Transverse colon (tissue), 4 donors: Measurements from ENCODE around the gene GOLGA5. TPM values are rescaled to one million over a fixed set of nuclear protein-coding genes. Genes with fewer than 3 reads are reported as not detected.

Experiments used
- DNase-seq: peaks from one replicate; pipeline ENCODE4 v3.0.0-alpha.2; 2019
- H3K27ac ChIP-seq, 4 donors: fragments of 200-600 bp; sonication (generic); 2 replicates each; pipeline ENCODE4 v1.5.1; 2016 to 2018; ENCODE audit warnings: inconsistent platforms in 4 of 4
- H3K27me3 ChIP-seq: fragments of 200-600 bp; sonication (generic); 2 replicates; pipeline ENCODE4 v1.5.1; 2017; ENCODE audit warnings: inconsistent platforms
- H3K36me3 ChIP-seq, 4 donors: fragments of 200-600 bp; sonication (generic); 2 replicates each; pipeline ENCODE4 v1.5.1; 2017 to 2019; ENCODE audit warnings: inconsistent platforms in 4 of 4
- H3K4me1 ChIP-seq, 4 donors: fragments of 200-600 bp; sonication (generic); 2 replicates each; pipeline ENCODE4 v1.5.1; 2017 to 2020; ENCODE audit warnings: inconsistent platforms in 4 of 4
- H3K4me3 ChIP-seq, 4 donors: fragments of 200-600 bp; sonication (generic); 1 replicate in 1 of 4; 2 replicates in 3 of 4; pipeline versions ENCODE4 v1.5.1 to v1.6.1; 2017 to 2019; ENCODE audit warnings: inconsistent platforms in 4 of 4
- H3K9me3 ChIP-seq, 2 donors: fragments of 200-600 bp; sonication (generic); 2 replicates each; pipeline ENCODE4 v1.5.1; 2017 to 2019; ENCODE audit warnings: inconsistent platforms in 2 of 2
- CTCF ChIP-seq, 5 experiments: fragments of 200-600 bp in 3 of 5; fragments of 450-650 bp in 2 of 5; sonication (generic) in 3 of 5; IDR thresholded peaks; 1 replicate in 2 of 5; 2 replicates in 3 of 5; pipeline ENCODE4 v1.5.1; 2016 to 2017; ENCODE audit warnings: antibody characterized with exemption in 5 of 5, inconsistent platforms in 3 of 5, mild to moderate bottlenecking in 2 of 5, moderate library complexity in 1 of 5
- EP300 ChIP-seq: sonication (generic); formaldehyde crosslinking; IDR thresholded peaks from one replicate; pipeline ENCODE4 v1.6.1; 2017; ENCODE audit warnings: antibody characterized with exemption, low read depth
- POLR2A ChIP-seq: fragments of 450-650 bp; IDR thresholded peaks from one replicate; pipeline ENCODE4 v1.6.1; 2016; ENCODE audit warnings: antibody characterized with exemption, mild to moderate bottlenecking, moderate library complexity
- POLR2AphosphoS5 ChIP-seq, 3 donors: sonication (generic); formaldehyde crosslinking; IDR thresholded peaks; one replicate each; pipeline ENCODE4 v1.6.1; 2016; ENCODE audit warnings: antibody characterized with exemption in 3 of 3
- in situ Hi-C, 4 donors: fragments of 200-750 bp; cut with MboI; loops; one replicate each; pipeline versions ENCODE4 v1.15.0 to v1.15.1; 2017; ENCODE audit warnings: low sequenced_read_pairs in 3 of 4, low pct_ligation_motif_present in 1 of 4, low pct_unique_long_range_greater_than_20kb in 1 of 4
- intact Hi-C: fragments of 100-400 bp; cut with DNase I; formaldehyde crosslinking; loops from one replicate; pipeline ENCODE4 v1.15.1; 2023; ENCODE audit warnings: low total_unique reads
- total RNA-seq, 4 donors: library from RNA; depleted of rRNA; stranded (reverse); fragments of >200 nt; gene quantifications; one replicate each; pipeline ENCODE4 v1.1.0, GENCODE V29; 2016

GOLGA5 gene
- total RNA-seq, 4 donors from 2014 or later = 15.9 to 38.1 (median 30.3) TPM

GRCh38 chr14:92888896-92889295 lies 94.8 kb downstream of the GOLGA5 start:
- intact Hi-C loops = no loop called here
- no peak overlapping the region for H3K27ac ChIP-seq
- peaks cover 0 to 6% of the 10 kb centered on the region in 2 donors for H3K9me3 ChIP-seq
- no peak for DNase-seq
- TF ChIP-seq CTCF (IDR thresholded peaks at IDR 0.05) = no peak
- no peak for TF ChIP-seq EP300
- TF ChIP-seq POLR2AphosphoS5 (IDR thresholded peaks at IDR 0.05) = no peak
- TF ChIP-seq POLR2A = no peak
- no peaks in the 10 kb centered on the region for H3K4me1 ChIP-seq
- H3K4me3 ChIP-seq = no peak overlapping the region
- H3K36me3 ChIP-seq = no peaks in the 10 kb centered on the region
- in situ Hi-C loops = no loop called here
- H3K27me3 ChIP-seq = peaks cover 13% of the 10 kb centered on the region

Other genes starting within 250 kb of the GOLGA5 start
- gene LGMN, start 45.7 kb upstream of the GOLGA5 start, total RNA-seq = 100 to 1,000 TPM in 1 of 4 donors, 10 to 100 TPM in 3; 26.5 to 103 (median 57.2) TPM
- gene CHGA, start 128.8 kb downstream of the GOLGA5 start, total RNA-seq = 100 to 1,000 TPM in 1 of 4 donors, 10 to 100 TPM in 2, 1 to 10 TPM in 1; 9.2 to 215 (median 40.7) TPM